ENCODE results near the gene PCDH9. TPM values are rescaled to one million over a fixed set of nuclear protein-coding genes. Genes with fewer than 3 reads are reported as not detected.

Gene PCDH9
- total and polyA plus RNA-seq, 2 experiments from 2014 or later = 0.31 to 0.52 TPM

DNA sequence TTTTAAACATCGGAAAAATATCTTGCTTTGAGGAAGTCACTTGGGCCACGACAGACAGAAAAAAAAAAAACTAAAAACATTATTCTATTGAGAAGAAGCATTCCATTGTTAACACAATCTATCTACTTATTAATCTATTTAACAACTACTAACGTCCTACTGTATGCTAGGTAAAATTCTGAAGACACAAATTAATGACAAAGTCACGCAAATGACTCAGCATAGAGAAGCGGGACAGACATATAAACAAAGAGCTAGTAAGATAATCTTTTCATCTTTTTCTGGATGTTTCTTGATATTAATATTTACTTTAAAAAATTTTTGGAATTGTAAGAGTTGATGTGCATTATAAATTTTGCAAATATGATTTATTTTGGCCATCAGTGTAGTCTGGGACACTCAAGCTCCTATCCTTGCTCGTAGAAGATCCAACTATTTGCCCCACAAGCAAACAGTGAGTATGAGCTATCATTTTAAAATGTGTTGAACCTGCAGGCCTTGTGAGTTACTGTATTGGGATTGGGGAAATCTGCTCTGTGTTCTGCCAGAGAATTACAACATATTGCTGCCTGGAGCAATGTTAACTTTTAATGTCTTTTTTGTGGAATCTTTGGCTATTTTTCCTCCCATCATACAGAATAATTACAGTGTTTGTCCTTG is 109.1 kb downstream of the PCDH9 start:
- H3K9me2 ChIP-seq (ENCODE audit: insufficient read depth) = no peaks in the 10 kb centered on the region
- no peaks in the 10 kb centered on the region for H4K20me1 ChIP-seq (replicated peaks; ENCODE audit: insufficient read depth)
- H3K27me3 ChIP-seq (ENCODE audit: insufficient read depth) = no peaks in the 10 kb centered on the region
- no peak overlapping the region for H3K4me3 Mint-ChIP-seq
- H3K27me3 Mint-ChIP-seq (ENCODE audit: insufficient read depth, low read depth, poor library complexity) = no peaks in the 10 kb centered on the region
- H2AFZ ChIP-seq = no peak overlapping the region
- H3K27ac Mint-ChIP-seq = peak overlapping the region; percentile 56; the same call in 1 of the 2 replicates
- no peak for TF ChIP-seq POLR2AphosphoS5 (IDR thresholded peaks at IDR 0.05; ENCODE audit: low read depth)
- no peak for TF ChIP-seq ZNF462 (CRISPR knock-in tag; IDR thresholded peaks at IDR 0.05)
- no peak for TF ChIP-seq EZH2 (IDR thresholded peaks at IDR 0.05; ENCODE audit: low read depth, unreplicated experiment)
- no peak for TF ChIP-seq JUNB (IDR thresholded peaks at IDR 0.05; ENCODE audit: unreplicated experiment)
- no peak for TF ChIP-seq EZH2phosphoT487 (IDR thresholded peaks at IDR 0.05; ENCODE audit: unreplicated experiment)
- TF ChIP-seq CREB1 (CRISPR knock-in tag; IDR thresholded peaks at IDR 0.05; ENCODE audit: low read depth) = no peak
- no peak for TF ChIP-seq ZNF114 (CRISPR knock-in tag; IDR thresholded peaks at IDR 0.05)
- no peak for TF ChIP-seq ZNF331 (CRISPR knock-in tag; IDR thresholded peaks at IDR 0.05; ENCODE audit: low read depth)
- no peak for TF ChIP-seq REST (IDR thresholded peaks at IDR 0.05; ENCODE audit: unreplicated experiment)
- no peak for TF ChIP-seq NANOG (IDR thresholded peaks at IDR 0.05; ENCODE audit: borderline replicate concordance)
- no peak for ATAC-seq
- no peak overlapping the region for H3K4me3 ChIP-seq
- H3K9me3 Mint-ChIP-seq = no peaks in the 10 kb centered on the region
- H3K4me2 ChIP-seq = no peak overlapping the region
- no peaks in the 10 kb centered on the region for H3F3A ChIP-seq (replicated peaks; ENCODE audit: low read depth)
- no peaks in the 10 kb centered on the region for H3K4me1 ChIP-seq (ENCODE audit: insufficient read depth)
- H3K27ac ChIP-seq (ENCODE audit: low read depth) = no peak overlapping the region
- H3K4me1 Mint-ChIP-seq = no peaks in the 10 kb centered on the region; the same call in 2 of the 3 replicates
- no peaks in the 10 kb centered on the region for H3K36me3 ChIP-seq (ENCODE audit: insufficient read depth)
- no peaks in the 10 kb centered on the region for H3K36me3 Mint-ChIP-seq (ENCODE audit: low read depth)
- no peaks in the 10 kb centered on the region for H3K79me2 ChIP-seq (replicated peaks; ENCODE audit: insufficient read depth)
- no peak for DNase-seq (ENCODE audit: low spot score)

Measured in GM23338 (cell line).